IPS-18c (cell line): ENCODE data around the gene TUBA1B.
"Not testable (repeated sequence)": the region's sequence is repeated elsewhere in the genome, so short reads cannot be mapped to it uniquely, and the experiment has no call there.

Experiments
- H3K4me3 ChIP-seq: 2 replicates; pipeline ENCODE4 v1.7.0; 2013; ENCODE audit warnings: low read depth, mild to moderate bottlenecking, low read length, moderate library complexity; ENCODE audit not compliant: insufficient read depth
- H3K9me3 ChIP-seq: one replicate; pipeline ENCODE4 v1.6.1; 2013; ENCODE audit warnings: mild to moderate bottlenecking, low read length, moderate library complexity; ENCODE audit not compliant: control insufficient read depth, insufficient read depth

TUBA1B gene

DNA sequence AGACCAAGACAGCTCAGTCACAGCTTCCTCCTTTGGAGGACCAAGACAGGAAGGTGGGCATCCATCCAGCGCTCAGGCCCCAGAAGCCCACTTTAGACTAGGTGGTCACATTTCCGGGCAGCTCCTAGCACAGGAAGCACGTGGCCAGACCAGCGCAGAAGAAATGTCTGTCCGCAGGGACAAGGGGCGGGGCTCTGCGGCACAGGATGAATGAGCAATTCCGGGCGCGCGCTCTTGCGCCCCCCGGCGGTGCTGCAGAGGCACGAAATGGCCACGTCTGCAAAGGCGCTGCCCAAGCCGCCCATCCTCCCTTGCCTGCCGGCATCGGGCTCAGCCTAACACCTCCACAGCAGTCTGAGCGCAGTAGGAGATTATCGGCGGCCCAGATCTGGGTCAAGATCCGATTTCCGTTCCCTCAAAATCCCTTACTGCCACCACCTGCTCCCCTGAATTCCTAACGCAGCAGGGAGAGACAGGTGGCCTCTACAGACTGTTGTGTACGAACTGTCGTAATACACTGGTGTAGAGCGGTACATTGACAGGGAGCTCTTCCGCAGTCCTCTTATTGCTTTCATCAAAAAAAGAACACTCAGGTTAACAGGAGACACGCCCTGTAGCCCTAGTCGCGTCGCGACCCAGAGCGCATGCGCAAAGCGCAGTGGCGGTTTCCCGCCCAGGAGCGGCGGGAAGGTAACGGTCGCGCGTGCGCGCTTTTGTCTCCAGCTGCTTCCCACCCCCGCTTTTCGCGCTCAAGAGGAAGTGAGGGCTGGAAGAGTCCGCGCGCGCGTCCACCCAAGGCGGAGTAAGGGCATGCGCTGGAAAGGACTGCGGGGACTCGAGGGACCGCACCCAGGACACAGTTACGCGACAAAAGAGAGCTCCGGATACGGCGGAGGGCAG lies 794 bp downstream of the TUBA1B start:
- peaks cover 5% of the 10 kb centered on the region for H3K9me3 ChIP-seq
- peak overlapping the region; percentile 100 for H3K4me3 ChIP-seq

DNA sequence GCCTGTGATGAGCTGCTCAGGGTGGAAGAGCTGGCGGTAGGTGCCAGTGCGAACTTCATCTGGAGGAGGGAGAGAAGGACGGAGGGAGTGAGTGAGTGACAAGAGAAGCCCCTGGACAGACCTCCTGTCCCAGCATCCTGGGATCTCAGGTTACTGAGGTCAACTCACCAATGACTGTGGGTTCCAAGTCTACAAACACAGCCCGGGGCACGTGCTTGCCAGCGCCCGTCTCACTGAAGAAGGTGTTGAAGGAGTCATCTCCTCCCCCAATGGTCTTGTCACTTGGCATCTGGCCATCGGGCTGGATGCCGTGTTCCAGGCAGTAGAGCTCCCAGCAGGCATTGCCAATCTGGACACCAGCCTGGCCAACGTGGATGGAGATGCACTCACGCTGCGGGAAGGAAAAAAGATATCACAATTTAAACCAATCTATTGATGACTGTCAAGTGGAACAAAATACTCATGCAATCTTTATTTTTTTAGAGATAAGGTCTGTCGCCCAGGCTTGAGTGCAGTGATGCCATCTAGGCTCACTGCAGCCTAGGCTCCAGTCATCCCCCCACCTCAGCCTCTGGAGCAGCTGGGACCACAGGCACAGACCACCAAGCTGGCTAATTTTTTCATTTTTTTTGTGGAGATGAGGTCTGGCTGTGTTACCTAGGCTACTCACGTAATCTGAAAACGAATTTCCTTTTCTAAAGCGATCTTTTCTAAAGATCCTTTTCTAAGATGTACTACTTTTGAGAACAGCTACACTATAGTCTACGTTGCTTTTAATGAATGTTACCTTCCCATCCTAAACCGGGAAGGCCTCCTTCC lies 1.7 kb downstream of the TUBA1B start:
- Histone ChIP-seq H3K9me3 (peaks cover 5% of the 10 kb centered on the region), H3K4me3 (peak overlapping the region; percentile 100)

DNA sequence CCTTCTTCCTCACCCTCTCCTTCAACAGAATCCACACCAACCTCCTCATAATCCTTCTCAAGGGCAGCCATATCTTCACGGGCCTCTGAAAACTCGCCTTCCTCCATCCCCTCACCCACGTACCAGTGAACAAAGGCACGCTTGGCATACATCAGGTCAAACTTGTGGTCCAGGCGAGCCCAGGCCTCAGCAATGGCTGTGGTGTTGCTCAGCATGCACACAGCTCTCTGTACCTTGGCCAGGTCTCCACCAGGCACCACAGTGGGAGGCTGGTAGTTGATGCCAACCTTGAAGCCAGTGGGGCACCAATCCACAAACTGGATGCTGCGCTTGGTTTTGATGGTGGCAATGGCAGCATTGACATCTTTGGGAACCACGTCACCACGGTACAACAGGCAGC lies 3.2 kb downstream of the TUBA1B start:
- not testable (repeated sequence) for H3K9me3 ChIP-seq, H3K4me3 ChIP-seq

DNA sequence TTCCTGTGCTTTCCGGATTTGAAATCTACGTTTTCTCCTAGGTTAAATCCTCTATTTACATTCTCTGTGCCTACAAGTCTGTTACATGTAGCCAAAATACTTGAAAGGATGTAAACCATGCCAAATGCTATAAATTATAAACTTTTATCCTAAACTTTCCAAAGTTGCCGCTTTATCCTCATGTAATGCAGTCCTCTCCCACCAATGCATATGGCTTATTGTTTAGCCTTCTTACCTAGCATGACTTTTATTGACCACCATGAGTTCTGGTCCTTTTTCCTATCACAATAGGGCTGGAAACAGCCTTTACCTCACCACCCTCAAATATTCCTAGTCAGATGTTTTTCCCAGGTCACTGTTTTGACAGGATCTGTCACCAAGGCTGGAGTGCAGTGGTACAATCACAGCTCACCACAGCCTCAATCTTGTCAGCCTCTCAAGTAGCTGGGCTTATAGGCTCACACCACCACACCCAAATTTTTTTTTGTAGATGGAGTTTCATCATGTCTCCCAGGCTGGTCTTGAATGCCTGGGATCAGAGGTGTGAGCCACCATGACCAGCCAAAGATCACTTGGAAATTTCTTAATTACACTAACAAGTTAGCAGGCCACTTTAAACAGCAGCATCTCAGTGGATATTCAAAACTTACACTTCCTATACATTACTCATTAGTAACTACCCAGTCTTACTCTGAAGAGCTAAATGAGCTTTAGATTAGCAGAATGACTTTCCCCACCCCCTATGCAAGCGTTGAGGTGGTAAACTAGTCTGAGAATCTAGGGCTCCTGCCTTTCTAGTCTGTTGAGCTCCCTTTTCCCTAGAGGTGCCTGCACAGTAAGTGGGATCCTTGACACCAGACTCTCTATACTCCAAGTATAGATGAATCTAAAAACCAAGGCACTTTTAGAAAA lies 4.1 kb downstream of the TUBA1B start:
- Histone ChIP-seq H3K9me3 (peaks cover 5% of the 10 kb centered on the region), H3K4me3 (no peak overlapping the region)

DNA sequence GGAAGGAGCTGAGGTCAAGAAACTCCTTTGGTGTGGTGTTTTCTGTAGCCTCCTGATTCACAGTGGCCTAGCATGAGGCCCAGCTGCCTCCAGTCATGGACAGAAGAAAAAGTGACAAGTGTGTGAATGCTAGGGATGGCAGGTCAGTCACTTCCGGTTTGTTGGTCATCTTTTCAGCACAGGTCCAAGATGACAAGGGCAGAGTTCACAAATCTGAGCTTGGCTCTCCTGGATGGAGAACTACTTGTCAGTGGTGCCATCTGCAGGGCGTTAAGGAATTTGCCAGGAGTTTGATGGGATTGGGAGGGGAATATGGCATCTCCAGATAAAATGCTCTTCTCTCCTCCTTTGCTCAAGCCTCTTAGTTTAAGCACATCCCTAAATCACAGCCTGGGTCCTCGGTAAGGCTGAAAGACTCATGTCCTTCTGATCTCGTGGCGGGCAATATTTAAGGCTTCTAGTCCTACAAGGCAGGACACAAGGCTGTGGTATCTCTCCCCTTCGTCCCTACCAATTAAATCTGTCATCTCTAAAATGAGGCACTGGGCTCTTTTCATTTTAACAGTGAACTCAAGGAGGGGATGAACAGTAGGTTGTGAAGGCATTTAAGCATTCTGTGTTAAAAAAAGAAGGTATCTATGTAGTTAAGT lies 10.0 kb downstream of the TUBA1B start:
- Histone ChIP-seq H3K9me3 (no peaks in the 10 kb centered on the region), H3K4me3 (no peak overlapping the region)

DNA sequence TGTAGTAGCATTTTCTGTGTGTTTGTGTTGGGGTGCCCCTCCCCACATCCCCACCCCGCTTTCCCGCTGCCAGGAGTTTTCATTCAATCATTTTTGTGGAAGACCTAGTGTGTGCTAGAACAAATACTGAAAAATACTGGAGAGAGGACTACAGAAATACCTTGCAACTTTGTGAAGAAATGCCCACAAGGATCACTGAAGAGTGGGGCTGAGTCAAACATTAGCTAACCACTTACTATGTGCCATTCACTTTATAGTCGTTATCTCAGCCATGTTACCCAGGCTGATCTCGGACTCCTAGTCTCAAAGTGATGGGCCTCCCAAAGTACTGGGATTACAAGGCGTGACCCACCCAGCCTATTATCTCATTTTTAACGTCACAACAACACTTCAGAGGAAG lies 20.0 kb downstream of the TUBA1B start:
- Histone ChIP-seq H3K4me3 (peak overlapping the region; percentile 100), H3K9me3 (no peaks in the 10 kb centered on the region)

DNA sequence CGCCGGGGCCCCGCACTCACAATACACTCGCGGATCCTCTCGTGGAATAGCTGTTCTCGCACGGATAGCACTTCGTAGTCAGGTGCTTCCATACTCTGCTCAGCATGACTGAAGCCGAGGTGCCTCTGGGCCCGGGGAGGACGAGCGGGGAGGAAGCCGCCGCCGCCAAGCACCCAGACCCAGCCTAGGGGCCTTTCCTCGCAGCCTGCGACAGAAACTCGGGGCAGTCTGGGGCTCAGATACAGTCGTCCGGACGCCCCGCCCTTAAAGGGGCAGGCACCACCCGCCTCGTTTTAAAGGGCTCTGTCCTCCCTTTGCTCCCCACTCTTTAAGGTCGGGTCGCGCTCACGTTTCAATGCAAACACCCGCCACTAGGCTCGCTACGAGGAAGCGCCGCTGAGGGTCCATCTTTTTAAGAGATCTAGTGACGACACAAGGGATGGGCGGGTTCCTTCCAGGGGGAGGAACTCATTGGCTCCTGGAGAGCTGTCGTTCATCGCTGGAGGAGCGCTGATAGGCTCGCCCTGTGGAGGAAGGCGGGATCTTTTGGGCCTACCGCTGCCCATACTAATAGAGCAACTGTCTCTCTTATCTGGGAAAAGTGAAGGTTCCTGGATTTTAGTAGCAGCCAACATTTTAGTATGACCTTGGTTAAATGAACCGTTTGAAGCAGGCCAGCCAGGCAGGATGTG lies 20.6 kb downstream of the TUBA1B start, which contains the start of gene LMBR1L:
Gene LMBR1L (minus strand): TSS at position 384 of the 692 bp plus-strand sequence. CDS start 292 bp downstream, at position 92.
- Histone ChIP-seq H3K9me3 (no peaks in the 10 kb centered on the region), H3K4me3 (peak within 1 kb of the TSS; percentile 100)

DNA sequence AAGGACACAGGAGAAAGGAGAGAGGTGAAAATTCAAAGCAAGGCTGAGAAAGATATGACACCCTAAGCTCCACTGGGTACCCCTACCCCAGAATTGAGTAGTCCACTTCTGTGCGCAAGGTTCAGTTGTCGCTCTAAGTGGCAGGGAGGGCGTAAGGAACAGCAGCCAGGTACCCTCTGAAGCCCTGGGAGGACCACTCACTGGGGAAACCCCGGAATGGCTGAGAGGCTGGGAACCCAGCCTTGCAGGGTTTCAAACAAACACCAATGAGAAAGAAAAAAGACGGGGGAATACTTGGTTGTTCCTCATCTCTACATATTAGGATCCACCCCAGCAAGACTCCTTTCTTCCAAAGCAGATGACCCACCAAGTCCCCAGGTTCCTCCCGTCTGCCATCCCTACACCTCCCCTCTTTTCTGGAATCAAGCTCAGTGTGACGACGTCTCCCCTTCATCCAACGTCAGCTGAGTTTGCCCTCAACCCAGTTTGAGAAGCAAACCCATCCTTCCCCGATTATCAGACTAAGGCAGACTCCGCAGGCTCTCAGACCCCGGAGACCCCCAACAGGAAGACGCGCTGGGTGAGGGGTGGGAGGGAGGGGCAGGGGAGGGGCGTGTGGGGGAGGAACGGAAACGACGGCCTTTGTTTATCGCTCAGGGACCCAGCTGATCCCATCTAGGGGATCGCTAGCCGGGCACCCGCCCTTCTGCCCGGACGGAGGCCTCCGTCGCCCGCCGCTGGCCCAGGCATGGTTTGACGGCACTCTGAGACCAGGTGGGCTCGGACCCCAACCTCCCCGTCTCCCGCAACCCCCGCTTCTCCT lies 21.3 kb downstream of the TUBA1B start:
- Histone ChIP-seq H3K4me3 (peak overlapping the region; percentile 100), H3K9me3 (peaks cover 2% of the 10 kb centered on the region)

DNA sequence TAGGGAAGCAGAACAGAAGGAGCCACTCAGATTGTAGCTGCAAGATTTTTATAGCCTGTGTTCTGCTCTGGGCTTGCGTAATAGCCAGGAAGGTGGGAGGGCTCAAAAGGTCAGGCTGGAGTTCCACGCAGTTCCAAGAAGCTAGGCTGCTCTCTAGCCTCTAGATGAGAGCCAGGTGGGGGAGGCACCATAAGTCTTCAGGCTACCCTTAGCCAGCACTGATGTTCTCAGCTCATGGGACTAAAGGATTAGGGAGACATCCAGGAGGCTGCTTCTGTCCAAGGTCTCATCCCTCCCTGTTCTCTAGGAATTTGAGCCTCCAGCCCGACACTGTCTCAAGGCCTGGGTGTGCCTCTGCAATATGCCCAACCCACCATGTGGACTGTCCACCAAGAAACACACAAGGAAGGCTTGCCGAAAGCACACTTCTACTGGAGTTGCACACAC lies 22.2 kb downstream of the TUBA1B start:
- peak overlapping the region; percentile 100; the same call in 1 of the 2 replicates for H3K4me3 ChIP-seq
- H3K9me3 ChIP-seq, result peaks cover 2% of the 10 kb centered on the region

DNA sequence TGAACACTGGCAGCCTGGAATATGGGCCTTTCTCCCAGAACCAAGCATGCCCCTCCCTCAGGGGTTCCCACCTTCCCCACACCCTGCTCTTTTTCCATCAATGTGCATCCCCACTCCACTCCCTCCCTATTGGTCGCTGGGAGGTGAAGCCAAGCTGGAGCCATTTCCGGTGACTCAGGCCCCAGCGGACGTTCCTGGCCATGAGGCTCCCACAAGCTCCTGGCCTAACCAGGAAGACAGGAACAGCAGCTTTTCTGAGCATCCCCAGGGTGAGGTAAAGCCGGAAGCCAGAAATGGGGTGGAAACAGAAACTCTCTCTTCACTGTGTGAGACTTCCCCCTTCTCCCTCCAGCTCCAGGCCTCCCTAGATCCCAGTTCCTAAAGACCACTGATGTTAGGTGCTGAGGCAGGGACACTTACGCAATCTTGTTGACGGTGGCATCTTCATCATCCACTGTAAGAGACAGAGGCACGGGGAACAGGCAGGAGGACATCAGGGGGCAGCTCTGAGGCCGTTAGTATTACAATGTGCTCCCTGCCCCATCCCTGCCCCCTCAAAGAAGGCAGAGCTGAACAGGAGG lies 25.6 kb downstream of the TUBA1B start:
- Histone ChIP-seq H3K4me3 (no peak overlapping the region), H3K9me3 (peaks cover 2% of the 10 kb centered on the region)

DNA sequence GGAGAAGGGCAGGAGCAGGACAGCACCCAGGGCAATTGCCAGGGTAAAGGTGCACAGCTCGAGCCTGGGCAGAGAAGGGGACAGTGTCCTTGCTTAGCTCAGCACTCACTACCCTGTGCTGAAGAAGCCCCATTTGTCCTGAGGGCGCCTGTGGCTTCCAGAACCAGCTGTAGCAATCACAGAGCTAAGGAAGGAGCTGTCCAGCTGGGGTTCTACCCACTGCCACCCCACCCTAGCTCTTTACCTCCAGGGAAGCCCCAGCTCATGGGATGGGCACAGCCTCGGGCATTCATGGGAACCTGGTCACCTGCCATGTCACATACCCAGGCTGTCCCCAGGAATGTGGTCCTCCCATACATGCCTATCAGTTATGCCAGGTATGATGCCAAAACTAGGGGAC lies 26.4 kb downstream of the TUBA1B start:
- peaks cover 2% of the 10 kb centered on the region for H3K9me3 ChIP-seq

DNA sequence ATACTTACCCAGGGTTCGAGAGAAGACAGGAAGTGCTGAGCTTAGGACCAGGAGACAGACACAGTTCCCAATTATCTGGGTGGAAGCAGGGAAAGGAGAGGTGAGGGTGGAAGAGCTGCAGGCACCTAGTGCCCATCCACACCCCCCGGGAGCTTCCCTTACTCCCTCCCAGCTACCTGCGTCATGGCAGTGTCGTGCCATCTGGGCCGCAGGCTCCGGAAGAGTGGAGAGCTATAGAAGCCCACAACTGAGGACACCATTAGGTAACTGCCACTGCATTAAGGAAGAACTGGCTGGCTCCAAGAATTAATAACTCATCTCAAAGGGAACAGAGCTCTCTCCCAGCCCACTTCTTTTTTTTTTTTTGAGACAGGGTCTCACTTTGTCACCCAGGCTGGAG lies 30.8 kb downstream of the TUBA1B start:
- H3K9me3 ChIP-seq, result peaks cover 1% of the 10 kb centered on the region
- H3K4me3 ChIP-seq, result no peak overlapping the region

More for the DNA sequence above, 26.4 kb downstream of the TUBA1B start:
- no peak overlapping the region for H3K4me3 ChIP-seq

DNA sequence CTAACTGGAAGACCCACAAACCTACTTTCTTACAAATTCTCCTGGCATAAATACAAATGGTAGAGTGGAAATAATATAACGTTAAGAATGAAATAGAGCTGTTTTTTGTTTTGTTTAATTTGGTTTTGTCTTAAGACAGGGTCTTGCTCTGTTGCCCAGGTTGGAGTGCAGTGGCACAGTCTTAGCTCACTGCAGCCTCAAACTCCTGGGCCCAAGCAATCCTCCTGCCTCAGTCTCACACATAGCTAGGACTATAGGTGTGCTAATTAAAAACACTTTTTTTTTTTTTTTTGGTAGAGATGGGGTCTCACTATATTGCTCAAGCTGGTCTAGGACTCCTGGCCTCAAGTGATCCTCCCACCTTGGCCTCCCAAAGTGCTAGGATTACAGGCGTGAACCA lies 32.5 kb downstream of the TUBA1B start:
- Histone ChIP-seq H3K4me3 (no peak overlapping the region), H3K9me3 (no peaks in the 10 kb centered on the region)

DNA sequence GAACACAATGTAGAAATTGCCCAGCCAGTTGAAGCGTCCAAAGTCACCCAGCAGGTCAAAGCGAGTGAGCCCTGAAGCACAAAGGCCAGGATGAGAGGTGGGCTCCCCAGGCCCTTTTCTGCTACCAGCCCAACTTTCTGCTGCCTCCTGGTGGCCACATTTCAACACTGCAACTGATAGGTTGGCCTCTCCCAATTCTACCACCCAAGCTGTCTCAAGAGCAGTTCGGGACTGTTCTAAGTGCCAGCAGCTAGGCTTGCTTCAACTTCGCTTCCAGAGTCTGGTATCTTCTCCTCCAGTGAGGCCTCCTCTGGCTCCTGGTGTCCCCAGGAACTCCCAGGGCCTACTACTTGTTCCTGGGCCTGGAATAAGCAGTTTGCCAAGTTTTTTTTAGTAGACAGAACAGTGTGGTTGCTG lies 33.2 kb downstream of the TUBA1B start:
- Histone ChIP-seq H3K9me3 (no peaks in the 10 kb centered on the region), H3K4me3 (no peak overlapping the region)

DNA sequence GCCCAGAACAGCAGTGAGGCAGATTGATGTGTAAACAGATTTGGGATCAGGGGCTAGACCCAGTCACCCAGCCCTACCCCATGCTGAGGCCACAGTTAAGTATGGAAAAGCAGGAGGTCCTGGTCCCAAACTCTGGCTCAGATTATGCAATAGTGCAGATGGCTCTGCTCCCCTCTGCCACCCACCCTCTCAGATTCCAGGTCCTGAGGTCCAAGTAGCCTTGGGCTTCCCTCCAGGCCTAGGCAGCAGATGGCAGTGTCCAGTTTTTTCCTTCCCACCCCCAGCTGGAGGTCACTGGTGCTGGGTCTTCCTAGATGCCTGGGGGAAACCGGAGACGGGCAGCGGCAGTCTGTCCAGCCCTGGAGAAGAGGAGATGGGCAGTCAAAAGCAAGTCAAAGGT lies 33.8 kb downstream of the TUBA1B start:
- no peak overlapping the region for H3K4me3 ChIP-seq
- no peaks in the 10 kb centered on the region for H3K9me3 ChIP-seq
